K562 treated with DMSO at 1 percent for 48 hours (cell line): Measurements from ENCODE around the gene LIMCH1. TPM values are rescaled to one million over a fixed set of nuclear protein-coding genes. Genes with fewer than 3 reads are reported as not detected.

Experiments used
- total RNA-seq: library from RNA; unstranded; fragments of 300-600 nt; gene quantifications from 2 replicates; pipeline ENCODE4 v1.2.3, GENCODE V29; 2022; ENCODE audit warnings: low replicate concordance; ENCODE audit errors: extremely low read depth

The LIMCH1 gene
- total RNA-seq: not detected in 2 replicates

GRCh38 chr4:41538017-41538733 is at the start of gene LIMCH1:
LIMCH1 (plus strand) TSS chr4:41538157; CDS start chr4:41605996, 67,839 bp downstream.

GRCh38 chr4:41748571-41749475 is 210.9 kb downstream of the LIMCH1 start, which contains the start of gene PHOX2B:
PHOX2B (minus strand) TSS chr4:41748725; CDS start chr4:41748610, 115 bp downstream.

Other genes with a start within 250 kb of the LIMCH1 start
- not detected in 2 replicates for gene PHOX2B, start 210.6 kb downstream of the LIMCH1 start, total RNA-seq